MM.1S (cell line): ENCODE data around the gene EPB41L1.
A peak's percentile ranks its signal among the peaks of the same experiment; 100 is the strongest.

Experiments used
- DNase-seq: peaks from one replicate; pipeline ENCODE4 v3.0.0-alpha.2; 2015
- H2AFZ ChIP-seq: fragments of 300-600 bp; sonication (generic); 2 replicates; pipeline ENCODE4 v1.6.0; 2016; ENCODE audit warnings: antibody characterized with exemption, low read length
- H3F3A ChIP-seq: fragments of 300-600 bp; sonication (generic); 2 replicates; pipeline ENCODE4 v1.6.1; 2016; ENCODE audit warnings: mild to moderate bottlenecking, antibody characterized with exemption, low read length, moderate library complexity, mixed read lengths; ENCODE audit not compliant: insufficient read depth
- H3K27ac ChIP-seq: fragments of 300-600 bp; sonication (generic); 2 replicates; pipeline ENCODE4 v1.5.1; 2016; ENCODE audit warnings: mild to moderate bottlenecking, low read length
- H3K27me3 ChIP-seq: fragments of 300-600 bp; sonication (generic); replicated peaks from 2 replicates; pipeline ENCODE4 v1.6.0; 2016; ENCODE audit warnings: low read length; ENCODE audit not compliant: insufficient read depth
- H3K36me3 ChIP-seq: fragments of 300-600 bp; sonication (generic); replicated peaks from 2 replicates; pipeline ENCODE4 v1.6.1; 2016; ENCODE audit warnings: mild to moderate bottlenecking, low read length, mixed read lengths; ENCODE audit not compliant: insufficient read depth
- H3K4me1 ChIP-seq: fragments of 300-600 bp; sonication (generic); 2 replicates; pipeline ENCODE4 v1.6.1; 2016; ENCODE audit warnings: low read length, mixed read lengths
- H3K4me2 ChIP-seq: fragments of 300-600 bp; sonication (generic); 2 replicates; pipeline ENCODE4 v1.6.0; 2016; ENCODE audit warnings: low read depth, low read length
- H3K4me3 ChIP-seq: fragments of 300-600 bp; sonication (generic); 2 replicates; pipeline ENCODE4 v1.5.1; 2016; ENCODE audit warnings: low read length, mixed read lengths
- H3K79me2 ChIP-seq: fragments of 300-600 bp; sonication (generic); 2 replicates; pipeline ENCODE4 v1.6.1; 2016; ENCODE audit warnings: mixed run types, low read length, mixed read lengths
- H3K9ac ChIP-seq: fragments of 300-600 bp; sonication (generic); 2 replicates; pipeline ENCODE4 v1.6.1; 2016; ENCODE audit warnings: low read length, mixed read lengths
- H3K9me2 ChIP-seq: fragments of 300-600 bp; sonication (generic); replicated peaks from 2 replicates; pipeline ENCODE4 v1.6.1; 2016; ENCODE audit warnings: mild to moderate bottlenecking, low read length, mixed read lengths; ENCODE audit not compliant: insufficient read depth
- H3K9me3 ChIP-seq: fragments of 300-600 bp; sonication (generic); replicated peaks from 2 replicates; pipeline ENCODE4 v1.6.1; 2016; ENCODE audit warnings: mild to moderate bottlenecking, low read length, mixed read lengths; ENCODE audit not compliant: insufficient read depth
- H4K20me1 ChIP-seq: fragments of 300-600 bp; sonication (generic); 2 replicates; pipeline ENCODE4 v1.6.1; 2016; ENCODE audit warnings: mild to moderate bottlenecking, low read length, moderate library complexity, mixed read lengths; ENCODE audit not compliant: insufficient read depth
- EZH2 ChIP-seq: fragments of 300-600 bp; sonication (generic); optimal IDR thresholded peaks from 2 replicates; pipeline ENCODE3; 2017; ENCODE audit warnings: low read depth, mild to moderate bottlenecking, antibody characterized with exemption, low read length, mixed read lengths
- EZH2phosphoT487 ChIP-seq: fragments of 300-600 bp; sonication (generic); IDR thresholded peaks from 2 replicates; pipeline ENCODE4 v1.6.1; 2018; ENCODE audit warnings: antibody characterized with exemption, low read length
- TF ChIP-seq, protein P1 (sequence below): fragments of 300-600 bp; sonication (generic); IDR thresholded peaks from 2 replicates; pipeline ENCODE4 v1.5.1; 2016; ENCODE audit warnings: antibody characterized with exemption, low read length, mixed read lengths

EPB41L1 gene

GRCh38 chr20:36214684-36215256 lies 60.2 kb downstream of the EPB41L1 start:
- no peaks in the 10 kb centered on the region for H3K9me3 ChIP-seq
- no peak overlapping the region for H2AFZ ChIP-seq
- no peaks in the 10 kb centered on the region for H3K79me2 ChIP-seq
- DNase-seq = peak; percentile 34
- no peaks in the 10 kb centered on the region for H3K27me3 ChIP-seq
- no peak overlapping the region for H3K27ac ChIP-seq
- H3K9ac ChIP-seq = no peak overlapping the region
- no peaks in the 10 kb centered on the region for H3K36me3 ChIP-seq
- no peak overlapping the region for H3K4me2 ChIP-seq
- no peaks in the 10 kb centered on the region for H4K20me1 ChIP-seq
- H3K4me3 ChIP-seq = no peak overlapping the region
- TF ChIP-seq, protein P1, sequence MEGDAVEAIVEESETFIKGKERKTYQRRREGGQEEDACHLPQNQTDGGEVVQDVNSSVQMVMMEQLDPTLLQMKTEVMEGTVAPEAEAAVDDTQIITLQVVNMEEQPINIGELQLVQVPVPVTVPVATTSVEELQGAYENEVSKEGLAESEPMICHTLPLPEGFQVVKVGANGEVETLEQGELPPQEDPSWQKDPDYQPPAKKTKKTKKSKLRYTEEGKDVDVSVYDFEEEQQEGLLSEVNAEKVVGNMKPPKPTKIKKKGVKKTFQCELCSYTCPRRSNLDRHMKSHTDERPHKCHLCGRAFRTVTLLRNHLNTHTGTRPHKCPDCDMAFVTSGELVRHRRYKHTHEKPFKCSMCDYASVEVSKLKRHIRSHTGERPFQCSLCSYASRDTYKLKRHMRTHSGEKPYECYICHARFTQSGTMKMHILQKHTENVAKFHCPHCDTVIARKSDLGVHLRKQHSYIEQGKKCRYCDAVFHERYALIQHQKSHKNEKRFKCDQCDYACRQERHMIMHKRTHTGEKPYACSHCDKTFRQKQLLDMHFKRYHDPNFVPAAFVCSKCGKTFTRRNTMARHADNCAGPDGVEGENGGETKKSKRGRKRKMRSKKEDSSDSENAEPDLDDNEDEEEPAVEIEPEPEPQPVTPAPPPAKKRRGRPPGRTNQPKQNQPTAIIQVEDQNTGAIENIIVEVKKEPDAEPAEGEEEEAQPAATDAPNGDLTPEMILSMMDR = peak; percentile 60
- no peak for TF ChIP-seq EZH2
- no peaks in the 10 kb centered on the region for H3F3A ChIP-seq
- H3K9me2 ChIP-seq = no peaks in the 10 kb centered on the region
- H3K4me1 ChIP-seq = 0 out of 2 replicates have a peak, but pooled peaks cover 7% of the 10 kb centered on the region

DNA sequence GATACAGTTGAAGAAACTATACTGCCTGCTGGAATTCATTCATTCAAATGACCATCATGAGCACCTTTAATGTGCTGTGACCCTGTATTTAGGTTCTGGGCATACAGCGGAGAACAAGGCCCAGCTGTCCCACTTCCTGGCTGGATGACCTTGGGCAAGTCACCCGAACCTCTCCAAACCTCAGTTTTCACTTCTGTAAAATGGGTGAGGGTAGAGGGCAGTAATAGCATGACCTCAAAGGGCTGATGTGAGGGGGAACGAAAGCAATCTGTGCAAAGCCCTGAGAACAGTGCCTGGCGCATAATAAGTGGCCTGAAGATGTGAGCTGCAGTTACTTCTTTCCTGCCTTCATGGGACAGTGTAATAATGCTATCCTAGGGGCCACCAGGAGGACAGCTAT lies 61.2 kb downstream of the EPB41L1 start:
- TF ChIP-seq, protein P1 = no peak
- TF ChIP-seq EZH2phosphoT487 (no peak), EZH2 (no peak)
- no peak overlapping the region for H2AFZ ChIP-seq
- H3K9ac ChIP-seq = no peak overlapping the region
- H3K27me3 ChIP-seq = no peaks in the 10 kb centered on the region
- no peaks in the 10 kb centered on the region for H3F3A ChIP-seq
- no peaks in the 10 kb centered on the region for H3K9me3 ChIP-seq
- H3K4me3 ChIP-seq = no peak overlapping the region
- H3K36me3 ChIP-seq = no peaks in the 10 kb centered on the region
- 0 out of 2 replicates have a peak, but pooled peaks cover 7% of the 10 kb centered on the region for H3K4me1 ChIP-seq
- H3K9me2 ChIP-seq = no peaks in the 10 kb centered on the region
- no peak for DNase-seq
- no peaks in the 10 kb centered on the region for H3K79me2 ChIP-seq
- H3K27ac ChIP-seq = no peak overlapping the region
- no peaks in the 10 kb centered on the region for H4K20me1 ChIP-seq
- H3K4me2 ChIP-seq = no peak overlapping the region

DNA sequence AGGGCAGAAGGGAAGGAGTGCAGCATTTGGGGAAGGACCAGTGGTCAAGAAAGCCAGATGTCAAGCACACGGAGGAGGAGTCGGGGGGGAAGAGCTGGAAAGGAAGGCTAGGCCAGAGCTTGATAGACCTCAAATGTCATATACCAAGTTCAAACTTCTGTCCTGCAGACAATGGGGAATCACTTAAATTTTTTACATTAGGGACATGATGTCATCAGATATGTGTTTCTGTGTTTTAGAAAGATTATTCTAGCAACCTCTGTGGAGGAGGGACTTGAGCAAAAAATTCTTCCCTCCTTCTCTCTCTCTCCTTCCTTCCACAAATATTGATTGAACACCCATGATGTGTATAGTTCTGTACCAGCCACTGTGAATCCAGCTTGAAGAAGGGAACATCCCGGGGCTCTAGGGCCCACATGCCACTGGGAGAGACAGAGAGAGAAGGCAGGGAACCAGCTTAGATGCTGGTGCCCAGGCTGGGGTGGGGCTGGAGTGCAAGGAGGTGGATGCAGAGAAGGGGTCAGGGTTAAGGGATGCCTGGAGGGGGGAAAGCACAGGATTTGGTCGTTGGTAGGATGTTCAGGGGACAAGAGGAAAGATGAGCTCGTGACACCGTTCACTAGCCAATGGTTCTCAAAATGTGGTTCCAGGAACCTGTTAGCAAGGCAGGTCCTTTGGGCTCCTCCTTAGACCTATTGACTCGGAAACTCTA lies 61.9 kb downstream of the EPB41L1 start:
- DNase-seq = no peak
- no peaks in the 10 kb centered on the region for H3K36me3 ChIP-seq
- no peaks in the 10 kb centered on the region for H3K9me3 ChIP-seq
- no peaks in the 10 kb centered on the region for H4K20me1 ChIP-seq
- no peak overlapping the region for H3K4me3 ChIP-seq
- TF ChIP-seq, protein P1 = no peak
- TF ChIP-seq EZH2 = no peak
- TF ChIP-seq EZH2phosphoT487 = no peak
- no peaks in the 10 kb centered on the region for H3K79me2 ChIP-seq
- no peak overlapping the region for H3K4me2 ChIP-seq
- H3K9ac ChIP-seq = no peak overlapping the region
- no peaks in the 10 kb centered on the region for H3K27me3 ChIP-seq
- H3K27ac ChIP-seq = no peak overlapping the region
- H3K4me1 ChIP-seq = 0 out of 2 replicates have a peak, but pooled peaks cover 7% of the 10 kb centered on the region
- no peaks in the 10 kb centered on the region for H3F3A ChIP-seq
- H3K9me2 ChIP-seq = no peaks in the 10 kb centered on the region
- H2AFZ ChIP-seq = no peak overlapping the region
